HG03457 (cell line): ENCODE results near the gene INSYN2B.

Experiments
- ATAC-seq: cut with Tn5 transposase; IDR thresholded peaks from one replicate; pipeline ENCODE4 v1.9.1; 2021; ENCODE audit warnings: moderate number of reproducible peaks; ENCODE audit not compliant: unreplicated experiment

The INSYN2B gene

DNA sequence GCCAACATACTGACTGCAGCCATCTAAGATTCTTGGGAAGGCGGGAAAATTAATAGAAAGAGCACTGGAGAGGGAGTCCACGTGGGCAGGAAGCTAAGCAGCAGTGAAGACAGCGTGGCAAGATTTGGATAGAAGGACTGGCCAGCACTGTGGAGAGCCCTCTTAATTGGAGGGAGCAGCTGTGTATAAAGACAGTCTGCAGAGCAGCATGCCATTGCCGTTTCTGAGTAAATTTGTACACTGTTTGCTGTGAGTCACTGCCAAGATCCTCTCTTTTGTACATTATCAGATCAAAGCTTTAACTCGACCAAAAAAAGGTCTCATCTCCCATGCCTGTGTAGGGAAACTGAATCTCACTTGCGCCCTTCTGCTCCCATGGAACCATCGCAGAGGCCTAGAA, 45.3 kb downstream of the INSYN2B start:
- no peak for ATAC-seq

DNA sequence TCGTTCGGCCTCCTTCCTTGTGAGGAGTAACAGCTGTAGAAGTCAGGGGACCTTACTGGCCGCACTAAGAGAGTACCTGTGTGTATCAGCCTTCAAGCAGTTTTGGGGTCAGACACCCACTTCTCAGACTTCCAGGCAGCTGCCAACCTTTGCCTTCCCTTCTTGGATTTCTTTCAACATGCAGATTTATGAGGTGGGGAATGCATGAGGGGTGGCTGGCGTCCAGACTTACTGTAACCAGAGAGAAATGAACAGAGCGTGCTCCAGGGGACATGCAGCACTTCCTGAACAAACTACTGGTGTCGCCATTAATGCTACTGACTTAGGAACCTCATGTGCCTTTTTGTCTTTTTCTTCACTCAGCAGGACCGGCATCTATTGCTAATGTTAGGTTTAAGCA, 46.7 kb downstream of the INSYN2B start:
- ATAC-seq: no peak

DNA sequence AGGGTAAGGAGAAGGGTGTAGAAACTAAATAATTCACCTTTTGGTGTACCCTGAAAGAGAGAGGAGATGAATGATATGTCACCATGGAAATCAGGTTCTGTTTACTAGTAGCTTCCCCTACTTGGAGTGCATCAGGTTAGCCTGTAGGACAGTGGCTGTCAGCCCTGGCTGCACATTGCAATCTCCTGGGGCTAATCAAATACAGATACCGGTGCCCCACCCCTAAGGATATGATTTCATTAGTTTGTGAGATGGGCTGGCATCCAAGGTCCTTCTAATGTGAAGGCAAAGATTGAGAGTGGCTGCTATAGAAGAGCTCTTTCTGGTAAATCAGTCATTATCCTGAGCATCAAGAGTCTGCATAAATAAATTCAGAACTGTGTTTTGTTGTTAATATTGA, 47.2 kb downstream of the INSYN2B start:
- no peak for ATAC-seq

DNA sequence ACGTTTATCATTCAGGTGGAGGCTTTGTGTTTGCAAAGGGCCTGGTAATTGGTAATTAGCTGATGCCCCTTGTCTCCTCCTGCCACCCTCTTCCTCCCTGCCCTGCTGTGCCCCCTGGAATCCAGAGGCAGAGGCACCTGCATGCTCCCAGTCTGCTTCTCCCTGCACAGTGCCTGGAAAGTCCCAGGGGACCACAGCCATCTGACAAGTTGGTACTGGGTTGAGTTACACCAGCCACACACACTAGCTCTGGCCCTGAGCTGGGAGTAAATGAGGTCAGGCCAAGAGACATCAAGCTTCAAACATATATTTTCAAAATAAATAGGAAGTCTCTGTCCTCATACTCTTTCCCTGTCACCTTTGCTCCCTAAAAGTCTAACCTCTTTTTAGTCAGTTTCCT, 56.3 kb downstream of the INSYN2B start:
- ATAC-seq: no peak

DNA sequence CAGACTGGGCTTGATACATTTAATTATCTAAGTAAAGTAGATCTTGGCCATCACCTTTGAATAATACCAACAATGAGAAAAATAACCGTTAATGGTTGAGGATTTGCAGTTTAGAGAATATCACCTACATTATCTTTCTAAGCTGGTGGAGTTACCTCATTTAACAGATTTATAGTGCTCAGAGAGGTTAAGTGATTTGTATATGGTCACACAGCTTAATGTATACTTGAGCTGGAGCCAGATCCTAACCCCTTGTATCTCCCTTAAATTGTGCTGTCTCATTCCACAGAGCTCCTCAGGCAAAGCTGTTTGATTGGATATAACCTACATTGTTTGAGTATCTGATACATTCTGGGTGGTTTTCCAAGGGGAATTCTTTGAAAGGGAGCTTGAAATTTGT, 57.8 kb downstream of the INSYN2B start:
- no peak for ATAC-seq

DNA sequence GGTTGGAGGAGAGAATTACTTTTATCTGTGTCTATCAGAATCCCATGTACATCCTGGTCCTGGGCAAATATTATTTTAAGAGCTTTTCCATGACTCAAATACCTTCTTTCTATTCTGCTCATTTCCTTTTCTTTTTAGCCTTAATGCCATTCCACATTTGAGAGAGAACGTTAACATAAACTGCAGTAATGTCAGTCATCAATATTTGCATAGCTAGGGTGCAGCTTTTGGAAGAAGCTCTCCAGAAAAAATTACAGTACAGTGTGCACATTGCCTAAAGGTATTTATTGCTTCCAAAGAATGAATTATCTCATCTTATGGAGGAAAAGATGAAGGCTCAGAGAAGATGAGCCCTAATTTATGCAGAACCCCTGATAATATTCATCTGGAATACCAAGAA, 58.3 kb downstream of the INSYN2B start:
- ATAC-seq: no peak

DNA sequence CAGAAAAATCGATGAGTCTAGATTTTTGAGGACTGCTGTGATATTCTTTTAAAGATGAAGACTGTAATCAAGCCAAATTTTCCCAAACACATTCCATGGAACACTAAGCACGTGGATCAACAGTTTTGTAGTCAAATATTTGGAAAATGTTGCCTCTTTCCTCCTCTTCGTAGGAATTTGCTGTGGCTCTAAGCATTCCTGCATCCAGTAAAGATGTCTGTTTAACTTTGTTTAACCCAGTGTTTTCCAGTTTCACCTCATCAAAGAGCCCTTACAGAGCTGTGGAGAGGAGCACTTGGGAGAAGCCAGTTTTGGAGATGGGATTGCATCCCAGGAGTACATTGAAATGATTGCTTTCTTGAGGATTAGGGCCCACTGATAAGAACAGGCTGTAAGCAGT, 58.9 kb downstream of the INSYN2B start:
- no peak for ATAC-seq

DNA sequence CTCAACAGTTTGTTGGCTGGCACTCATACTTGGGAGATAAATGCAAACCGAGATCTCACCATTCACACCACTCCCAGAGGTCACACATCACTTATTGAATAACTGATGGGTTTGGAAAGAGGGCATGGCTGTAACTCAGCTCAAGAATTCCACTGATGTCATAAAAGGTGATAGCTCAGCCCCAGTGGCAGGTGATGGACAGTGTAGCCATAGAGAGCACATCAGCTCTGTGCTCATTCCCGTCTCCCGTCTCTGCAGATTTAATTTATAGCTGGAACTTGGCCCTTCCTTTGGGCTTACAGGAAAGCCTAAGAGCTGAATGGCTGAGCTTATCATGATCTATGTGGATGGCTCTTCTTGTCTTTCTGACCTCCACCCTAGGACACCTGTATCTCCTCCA, 59.8 kb downstream of the INSYN2B start:
- no peak for ATAC-seq

DNA sequence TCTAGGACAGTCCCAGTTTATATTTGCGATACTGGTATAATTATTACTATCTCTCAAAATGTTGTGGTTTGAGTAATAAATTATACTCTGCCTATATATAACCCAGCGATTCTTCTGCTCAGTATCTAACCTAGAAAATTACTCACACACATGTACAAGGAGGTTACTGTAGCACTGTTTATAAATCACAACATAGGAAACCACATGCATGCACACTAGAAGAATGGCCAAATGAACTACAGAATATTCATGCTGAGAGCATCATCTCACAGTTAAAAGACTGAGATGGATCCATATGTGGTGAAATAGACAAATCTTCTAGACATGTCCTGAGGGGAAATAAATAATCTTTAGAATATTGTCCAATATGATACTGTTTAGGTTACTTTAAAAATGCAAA, 62.1 kb downstream of the INSYN2B start:
- no peak for ATAC-seq

DNA sequence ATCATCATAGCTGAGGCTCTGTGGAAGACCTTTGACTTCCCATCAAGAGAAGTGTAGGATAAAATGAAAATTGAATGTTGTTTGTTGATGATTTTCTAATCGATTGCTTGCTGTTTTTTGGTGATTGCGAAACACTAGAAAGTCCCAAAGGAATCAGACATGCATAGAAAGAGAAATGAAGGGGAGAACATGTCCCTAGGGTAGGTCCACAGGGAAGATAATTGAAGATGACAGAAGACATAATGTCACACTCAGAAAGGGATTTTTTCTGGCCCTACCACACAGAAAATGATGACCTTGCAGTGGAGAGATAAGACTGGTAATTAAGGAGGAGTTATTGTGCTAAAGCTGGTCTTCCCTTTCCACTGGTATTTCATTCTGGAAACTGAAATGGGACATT, 62.8 kb downstream of the INSYN2B start:
- ATAC-seq: no peak

DNA sequence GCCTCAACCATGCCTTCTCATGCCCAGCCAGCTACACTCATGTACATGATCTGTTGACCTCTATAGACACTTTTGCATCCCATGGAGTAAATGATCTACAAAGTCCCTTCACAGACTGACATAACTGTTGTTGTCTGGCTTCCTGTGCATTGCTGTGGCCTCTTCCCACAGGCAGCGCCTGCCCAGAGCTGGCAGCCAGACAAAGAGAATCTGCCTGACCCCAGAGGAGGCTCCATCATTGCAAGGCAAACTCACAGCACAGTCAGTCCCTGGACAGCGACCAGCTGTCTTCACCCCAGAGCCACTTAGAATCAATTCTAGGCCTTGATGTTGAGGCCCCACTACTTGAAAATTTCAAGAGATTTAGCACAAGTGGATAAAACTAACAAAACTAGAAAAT, 65.5 kb downstream of the INSYN2B start:
- ATAC-seq: no peak

DNA sequence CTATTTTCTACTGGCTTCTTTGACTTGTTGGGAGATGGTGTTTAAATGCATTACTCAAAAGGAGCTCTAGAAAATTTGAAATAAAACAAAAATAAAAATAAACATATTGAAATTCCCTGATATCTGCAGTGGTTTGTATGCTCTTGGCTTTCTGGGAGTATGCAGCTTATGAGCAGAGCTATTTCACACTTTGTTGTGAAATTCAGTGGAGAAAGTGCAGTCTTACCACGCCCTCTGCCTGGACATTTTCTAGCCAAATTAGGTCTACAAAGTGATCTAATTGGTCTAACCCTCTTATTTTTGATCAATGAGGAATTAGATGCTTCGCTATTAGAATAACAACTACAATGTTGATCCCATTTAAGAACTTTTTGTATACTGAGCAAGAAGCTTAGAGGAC, 66.8 kb downstream of the INSYN2B start:
- ATAC-seq: no peak

DNA sequence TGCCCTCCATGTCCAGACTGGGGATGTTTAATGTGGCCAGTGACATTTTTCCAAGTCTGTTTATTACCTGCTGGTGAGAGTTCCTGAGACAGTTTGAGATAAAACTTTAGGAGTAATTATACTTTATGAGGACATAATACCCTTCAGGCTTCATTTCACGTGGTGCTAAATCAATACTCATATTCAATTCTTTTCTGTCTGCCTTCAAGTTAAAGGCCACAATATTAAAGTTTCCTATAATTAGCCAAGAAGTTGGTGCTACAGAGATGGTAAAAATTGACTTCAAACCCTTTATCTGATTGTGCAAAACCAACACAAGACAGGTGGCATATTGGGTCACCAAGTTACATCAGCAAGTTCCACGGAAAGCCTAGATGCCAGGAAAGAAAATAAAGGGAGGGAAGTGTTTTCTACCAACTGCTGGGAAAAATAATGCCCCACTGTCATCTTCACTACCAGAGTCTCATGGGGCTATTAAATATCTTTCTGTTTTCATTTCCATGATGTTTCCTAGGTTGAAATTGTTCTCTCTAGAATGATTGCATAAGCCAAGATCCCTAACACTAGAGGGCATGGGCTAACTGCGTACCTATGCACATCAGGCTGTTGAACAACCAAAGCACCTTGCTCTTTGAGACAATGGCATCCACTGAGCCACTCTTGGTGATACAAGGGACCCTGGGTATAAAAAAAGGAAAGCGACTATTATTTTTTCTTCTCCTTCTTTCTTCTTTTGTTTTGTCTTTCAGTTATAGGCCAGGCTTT, 68.7 kb downstream of the INSYN2B start:
- ATAC-seq: no peak

DNA sequence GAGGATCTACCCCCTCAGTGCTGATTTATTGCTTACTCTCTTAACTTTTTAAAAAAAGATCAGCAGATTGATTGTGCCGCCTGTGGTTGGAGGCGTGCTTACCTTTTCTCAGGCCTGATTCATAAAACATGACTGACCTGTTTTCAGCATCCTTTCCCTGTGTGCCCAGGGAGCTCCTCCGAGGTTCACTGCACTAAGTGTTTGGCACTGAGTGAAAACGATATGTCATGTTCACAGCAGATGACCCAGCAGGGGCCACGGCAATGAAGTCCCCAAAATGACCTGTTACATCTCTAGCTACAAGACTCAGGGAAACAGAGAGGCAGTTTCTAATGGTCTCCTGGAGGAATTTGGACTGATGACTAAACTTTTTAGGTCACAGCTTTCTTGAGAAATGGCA, 69.9 kb downstream of the INSYN2B start:
- no peak for ATAC-seq

DNA sequence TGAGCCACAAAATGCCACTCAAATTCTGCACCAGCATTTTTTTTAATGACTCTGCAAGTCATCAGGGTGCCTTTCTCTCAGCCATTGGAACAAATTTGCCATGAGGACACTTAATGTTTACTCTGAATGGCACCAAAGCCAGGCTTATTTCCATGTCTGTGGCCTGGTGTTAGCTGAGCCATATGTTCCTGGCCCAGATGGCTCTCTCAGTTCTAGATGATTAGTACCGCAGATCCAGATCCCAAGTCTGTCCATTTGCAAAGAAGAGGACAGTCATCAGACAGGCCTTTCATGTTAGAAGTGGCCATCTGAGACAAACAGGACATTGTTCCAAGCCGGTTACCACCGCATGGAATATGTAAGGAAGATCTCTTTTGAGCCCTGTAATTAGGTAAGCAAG, 70.3 kb downstream of the INSYN2B start:
- ATAC-seq: no peak

DNA sequence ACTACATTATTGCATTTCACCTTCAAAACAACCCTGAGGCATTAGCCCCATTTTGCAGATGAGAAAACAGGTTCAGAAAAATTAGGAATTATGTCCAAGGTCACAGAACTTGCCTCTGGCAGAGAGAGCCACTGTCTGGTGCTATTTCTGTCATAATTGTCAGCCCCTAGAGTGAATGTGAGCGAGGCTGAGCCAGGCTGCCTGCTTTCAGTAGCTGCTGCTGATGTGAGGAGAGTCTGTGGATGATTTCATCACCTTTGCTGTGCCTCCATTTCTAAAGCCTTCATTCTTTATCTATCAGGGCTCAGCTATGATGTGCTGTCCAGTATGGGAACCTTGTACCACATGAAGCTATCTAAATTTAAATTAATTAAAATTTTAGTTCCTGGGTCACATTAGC, 71.4 kb downstream of the INSYN2B start:
- ATAC-seq: no peak

DNA sequence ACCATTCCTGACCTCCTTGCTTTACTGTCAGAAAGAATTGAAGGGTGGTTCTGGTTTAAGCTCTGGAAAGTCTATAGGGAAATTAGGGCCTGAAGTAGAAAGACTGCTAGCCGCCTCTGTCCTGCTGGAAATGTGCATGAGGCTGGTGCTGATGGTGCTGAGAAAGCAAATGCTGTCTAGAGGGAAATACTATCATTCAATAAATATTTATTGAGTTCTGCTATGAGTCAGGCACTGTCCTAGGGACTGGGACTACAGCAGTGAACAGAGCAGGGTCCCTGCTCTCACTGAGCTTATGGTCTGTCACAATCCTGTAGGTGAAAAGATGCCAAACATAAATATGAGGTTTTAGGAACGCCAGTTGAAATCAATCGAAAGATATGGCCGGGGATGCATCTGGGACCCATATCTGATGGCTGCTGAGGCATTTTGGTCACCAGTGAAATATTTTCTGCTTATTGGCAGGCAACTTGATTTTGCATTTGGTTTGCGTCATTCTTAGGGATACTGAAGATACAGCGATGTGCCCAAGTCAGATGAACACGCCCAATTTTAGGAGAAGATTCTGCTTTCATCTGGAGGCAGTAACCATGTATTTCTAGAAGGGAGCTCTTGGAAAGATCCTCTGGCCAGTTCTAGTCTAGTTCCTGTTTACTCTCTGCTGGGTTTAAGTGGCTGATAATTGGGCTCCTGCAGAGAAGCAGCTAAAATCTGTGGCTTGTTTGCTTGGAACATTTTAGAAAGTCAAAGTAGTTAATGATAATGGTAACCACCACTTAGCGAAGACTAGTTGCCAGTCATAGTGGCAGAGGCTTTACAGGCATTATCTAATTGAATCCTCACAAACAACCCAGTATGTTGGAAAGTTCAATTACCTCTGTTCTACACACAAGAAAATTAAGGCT, 73.3 kb downstream of the INSYN2B start:
- ATAC-seq: no peak

DNA sequence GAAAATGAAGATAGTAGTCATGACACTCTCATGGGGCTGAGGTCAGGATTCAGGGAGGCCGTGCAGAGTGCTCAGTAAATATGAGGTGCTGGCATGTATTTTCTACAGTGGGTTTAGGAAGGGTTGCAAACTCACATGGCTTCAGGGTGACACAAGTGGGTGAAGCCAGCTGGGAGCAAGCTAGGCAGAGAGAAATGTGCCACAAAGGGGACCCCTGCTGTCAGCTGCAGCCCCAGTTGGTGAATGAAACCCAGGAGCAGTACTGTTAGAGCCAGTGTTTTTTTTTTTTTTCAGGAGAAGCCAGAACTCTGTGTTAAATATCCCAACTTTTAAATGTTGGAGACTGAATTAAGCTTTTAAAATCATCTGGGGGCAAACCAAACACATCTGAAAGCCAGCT, 75.3 kb downstream of the INSYN2B start:
- no peak for ATAC-seq

DNA sequence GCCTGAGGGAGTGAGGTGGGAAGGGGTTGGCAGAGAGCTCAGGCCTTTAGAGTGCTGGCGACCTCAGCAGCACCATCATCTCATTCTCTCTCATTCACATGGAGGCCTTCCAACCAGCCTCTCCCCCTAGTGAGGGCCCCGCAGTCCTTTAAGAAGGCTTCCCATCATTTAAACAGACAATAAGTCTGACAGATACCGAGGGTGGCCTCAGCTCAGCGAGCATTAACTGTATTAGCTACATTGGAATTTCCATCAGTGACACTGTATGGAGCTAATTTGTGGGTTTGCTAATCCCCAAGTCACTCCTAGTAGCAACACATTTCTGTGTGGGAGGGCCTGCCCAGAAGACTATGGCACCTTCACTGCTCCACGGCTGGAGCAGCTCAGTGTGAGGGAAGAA, 75.8 kb downstream of the INSYN2B start:
- no peak for ATAC-seq

DNA sequence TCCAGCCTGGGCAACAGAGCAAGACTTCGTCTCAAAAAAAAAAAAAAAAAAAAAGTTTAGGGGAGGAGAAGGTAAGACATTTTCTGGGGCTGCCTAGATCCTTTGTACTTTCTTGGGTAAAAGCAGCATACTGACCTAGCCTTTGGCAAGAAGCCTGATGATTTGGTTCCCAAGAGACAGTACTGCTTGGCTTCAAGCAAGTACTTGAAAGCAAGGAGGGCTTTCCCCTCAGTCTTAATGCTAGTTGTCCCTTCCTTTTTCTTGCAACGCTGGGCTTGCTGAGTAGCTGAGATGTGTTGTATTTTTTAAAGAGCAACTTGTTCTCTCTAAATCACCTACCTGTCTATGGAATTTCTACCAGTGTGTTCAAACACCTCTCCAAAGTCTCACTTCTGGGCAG, 76.2 kb downstream of the INSYN2B start:
- no peak for ATAC-seq

DNA sequence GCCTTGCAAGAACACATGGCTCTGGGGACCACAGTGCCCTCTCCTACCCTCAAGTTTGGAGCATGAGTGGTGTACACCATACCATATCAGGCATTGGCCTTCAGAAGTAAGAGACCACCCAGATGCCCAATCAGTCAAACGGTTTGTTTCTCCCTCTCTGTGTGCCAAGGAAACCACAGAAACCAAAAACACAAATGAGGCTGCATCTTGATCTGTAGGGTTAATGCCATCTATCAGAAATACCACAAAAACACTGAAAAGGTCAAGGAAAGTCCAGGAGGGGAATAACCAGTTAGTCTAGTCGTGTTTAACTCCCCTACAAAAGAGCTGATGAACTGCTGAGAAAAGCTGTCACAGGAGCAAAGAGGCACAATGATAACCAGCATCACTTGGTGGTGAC, 78.4 kb downstream of the INSYN2B start:
- no peak for ATAC-seq

DNA sequence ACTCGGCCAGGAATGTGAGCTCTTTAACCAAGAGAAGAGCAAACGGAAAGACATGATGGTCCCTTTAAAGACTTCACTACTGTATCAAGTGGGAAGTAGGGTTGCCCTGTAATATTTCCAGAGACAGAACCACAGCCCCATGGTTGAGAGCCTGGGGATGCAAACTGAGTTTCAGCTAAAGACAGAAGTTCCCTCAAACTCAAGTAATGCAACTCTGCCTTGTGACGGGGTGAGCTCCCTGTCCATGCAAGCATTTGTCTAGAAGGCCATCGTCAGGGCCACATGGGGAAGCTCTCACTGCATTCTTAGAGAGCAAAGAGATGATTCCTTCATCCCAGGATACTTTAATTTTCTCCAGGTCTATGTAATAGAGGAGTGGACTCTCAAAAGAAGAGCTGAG, 82.8 kb downstream of the INSYN2B start:
- no peak for ATAC-seq
